Lung (tissue), 12 donors: ENCODE results near the gene LAIR1. TPM values are rescaled to one million over a fixed set of nuclear protein-coding genes. Genes with fewer than 3 reads are reported as not detected.

ENCODE experiments used
- ATAC-seq: fragments of 200-7000 bp; cut with Tn5 transposase; one replicate; pipeline ENCODE4 v1.9.1; 2020; ENCODE audit warnings: moderate number of reproducible peaks; ENCODE audit not compliant: insufficient read depth, low FRiP score
- DNase-seq, 3 donors: peaks; one replicate each; pipeline ENCODE4 v3.0.0-alpha.2; 2013 to 2017
- H3K27ac ChIP-seq, 2 donors: one replicate each; pipeline ENCODE4 v1.5.1; 2013; ENCODE audit warnings: mild to moderate bottlenecking in 2 of 2, moderate library complexity in 2 of 2, control low read depth in 1 of 2, inconsistent platforms in 1 of 2, low read depth in 1 of 2, low read length in 1 of 2
- H3K27me3 ChIP-seq, 3 donors: one replicate each; pipeline ENCODE4 v1.5.1; 2013; ENCODE audit warnings: low read length in 2 of 3; ENCODE audit not compliant: control insufficient read depth in 3 of 3, insufficient read depth in 3 of 3
- H3K36me3 ChIP-seq, 4 donors: one replicate each; pipeline ENCODE4 v1.5.1; 2013; ENCODE audit warnings: low read length in 4 of 4, mild to moderate bottlenecking in 1 of 4, moderate library complexity in 1 of 4; ENCODE audit not compliant: control insufficient read depth in 4 of 4, insufficient read depth in 4 of 4
- H3K4me1 ChIP-seq, 5 donors: one replicate each; pipeline ENCODE4 v1.5.1; 2013; ENCODE audit warnings: low read length in 5 of 5, mild to moderate bottlenecking in 2 of 5, moderate library complexity in 1 of 5; ENCODE audit not compliant: control insufficient read depth in 5 of 5, insufficient read depth in 5 of 5
- H3K4me3 ChIP-seq: one replicate; pipeline ENCODE4 v1.5.1; 2013; ENCODE audit warnings: mild to moderate bottlenecking, control low read depth, moderate library complexity
- H3K9ac ChIP-seq, 2 donors: one replicate each; pipeline ENCODE4 v1.5.1; 2013; ENCODE audit warnings: low read length in 2 of 2, control low read depth in 1 of 2; ENCODE audit not compliant: insufficient read depth in 1 of 2
- H3K9me3 ChIP-seq, 4 donors: one replicate each; pipeline ENCODE4 v1.5.1; 2013; ENCODE audit warnings: low read length in 3 of 4, mild to moderate bottlenecking in 1 of 4, moderate library complexity in 1 of 4; ENCODE audit not compliant: control insufficient read depth in 4 of 4, insufficient read depth in 3 of 4
- WGBS, 2 donors: extraction: QIAGEN DNeasy Blood & Tissue Kit; methylation state at CpG; one replicate each; pipeline ENCODE4 v1.1.7; 2013; 5-methylcytosine and 5-hydroxymethylcytosine counted together
- polyA plus RNA-seq, 2 donors: library from polyadenylated mRNA; stranded (reverse); fragments of 200-250 nt; gene quantifications; one replicate each; pipeline ENCODE4 v1.2.1, GENCODE V29; 2013
- total RNA-seq, 2 donors: library from RNA; depleted of rRNA in 1 of 2; stranded (reverse); fragments of >200 nt in 1 of 2; gene quantifications; one replicate each; pipeline ENCODE4 v1.2.1, GENCODE V29; 2014 to 2021
- TF ChIP-seq, protein P1 (sequence below): IDR thresholded peaks from 2 replicates; pipeline ENCODE4 v1.5.1; 2012; ENCODE audit warnings: mild to moderate bottlenecking; ENCODE audit errors: control extremely low read depth, extremely low read depth
- donor health status: control.
- donor health status: control.
- donor health status: Bipolar disorder and iron deficiency.
- donor health status: healthy.
- donor health status: DM: yes; HTN: yes; CAD: no.

The LAIR1 gene
- total and polyA plus RNA-seq, 4 donors: 27.4 to 253 (median 77.1) TPM

DNA sequence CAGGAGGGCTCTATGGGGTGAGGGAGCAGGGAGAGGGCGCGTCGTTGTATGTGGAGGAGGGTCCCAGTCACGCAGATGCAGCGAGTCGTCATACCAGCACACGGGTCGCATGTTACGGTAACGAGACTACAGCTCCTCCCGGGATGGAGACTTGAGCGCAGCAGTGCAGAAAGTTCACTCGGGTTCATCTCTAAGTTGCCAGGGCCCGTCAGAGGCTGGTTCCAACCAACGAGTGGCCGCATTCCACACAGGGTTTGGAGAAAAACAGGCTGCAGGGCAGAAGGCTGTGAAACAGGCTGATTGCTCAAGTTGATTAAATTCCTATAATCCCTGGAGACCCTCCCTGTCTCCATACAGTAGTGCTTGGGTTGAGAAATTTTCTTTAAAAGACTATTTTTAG is 28.6 kb upstream of the LAIR1 start:
- Histone ChIP-seq H3K36me3 (no peaks in the 10 kb centered on the region), H3K9ac (no peak overlapping the region), H3K9me3 (peaks cover 0 to 3% (median 0%) of the 10 kb centered on the region in 4 donors), H3K4me3 (no peak overlapping the region), H3K4me1 (no peaks in the 10 kb centered on the region), H3K27me3 (peaks cover 0 to 5% (median 0%) of the 10 kb centered on the region in 3 donors), H3K27ac (no peak overlapping the region)
- DNase-seq: no peak
- no peak for ATAC-seq
- TF ChIP-seq, protein P1, sequence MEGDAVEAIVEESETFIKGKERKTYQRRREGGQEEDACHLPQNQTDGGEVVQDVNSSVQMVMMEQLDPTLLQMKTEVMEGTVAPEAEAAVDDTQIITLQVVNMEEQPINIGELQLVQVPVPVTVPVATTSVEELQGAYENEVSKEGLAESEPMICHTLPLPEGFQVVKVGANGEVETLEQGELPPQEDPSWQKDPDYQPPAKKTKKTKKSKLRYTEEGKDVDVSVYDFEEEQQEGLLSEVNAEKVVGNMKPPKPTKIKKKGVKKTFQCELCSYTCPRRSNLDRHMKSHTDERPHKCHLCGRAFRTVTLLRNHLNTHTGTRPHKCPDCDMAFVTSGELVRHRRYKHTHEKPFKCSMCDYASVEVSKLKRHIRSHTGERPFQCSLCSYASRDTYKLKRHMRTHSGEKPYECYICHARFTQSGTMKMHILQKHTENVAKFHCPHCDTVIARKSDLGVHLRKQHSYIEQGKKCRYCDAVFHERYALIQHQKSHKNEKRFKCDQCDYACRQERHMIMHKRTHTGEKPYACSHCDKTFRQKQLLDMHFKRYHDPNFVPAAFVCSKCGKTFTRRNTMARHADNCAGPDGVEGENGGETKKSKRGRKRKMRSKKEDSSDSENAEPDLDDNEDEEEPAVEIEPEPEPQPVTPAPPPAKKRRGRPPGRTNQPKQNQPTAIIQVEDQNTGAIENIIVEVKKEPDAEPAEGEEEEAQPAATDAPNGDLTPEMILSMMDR: no peak
- 82 to 89% methylated on average over 16 of the region's 16 CpGs for WGBS, 2 donors

DNA sequence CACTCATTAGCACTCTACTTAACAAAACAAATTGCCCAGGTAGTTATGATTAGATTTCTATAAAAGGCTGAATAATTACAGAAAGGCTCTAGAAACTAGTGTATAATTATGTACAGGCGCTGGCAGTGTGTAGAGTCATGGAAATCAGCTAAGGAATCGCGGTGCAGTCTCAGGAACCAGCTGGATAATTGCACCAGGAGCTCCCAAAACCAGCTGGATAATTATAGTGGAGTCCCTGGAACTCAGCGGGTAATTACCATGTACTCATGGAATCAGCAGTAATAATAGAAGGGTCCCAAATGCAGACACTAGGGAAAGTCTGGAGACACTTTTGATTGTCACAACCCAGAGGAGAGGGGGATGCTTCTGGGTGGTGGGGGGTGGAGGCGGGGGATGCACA is 27.4 kb upstream of the LAIR1 start:
- TF ChIP-seq, protein P1: no peak
- WGBS, 2 donors: 85 to 89% methylated on average over 5 of the region's 5 CpGs
- no peak overlapping the region for H3K9ac ChIP-seq
- DNase-seq: no peak
- ATAC-seq: no peak
- H3K36me3 ChIP-seq: no peaks in the 10 kb centered on the region
- H3K4me1 ChIP-seq: peaks cover 0 to 4% (median 0%) of the 10 kb centered on the region in 5 donors
- H3K9me3 ChIP-seq: peaks cover 0 to 3% (median 0%) of the 10 kb centered on the region in 4 donors
- no peak overlapping the region for H3K4me3 ChIP-seq
- H3K27me3 ChIP-seq: peaks cover 5 to 11% (median 6%) of the 10 kb centered on the region in 3 donors
- no peak overlapping the region for H3K27ac ChIP-seq

DNA sequence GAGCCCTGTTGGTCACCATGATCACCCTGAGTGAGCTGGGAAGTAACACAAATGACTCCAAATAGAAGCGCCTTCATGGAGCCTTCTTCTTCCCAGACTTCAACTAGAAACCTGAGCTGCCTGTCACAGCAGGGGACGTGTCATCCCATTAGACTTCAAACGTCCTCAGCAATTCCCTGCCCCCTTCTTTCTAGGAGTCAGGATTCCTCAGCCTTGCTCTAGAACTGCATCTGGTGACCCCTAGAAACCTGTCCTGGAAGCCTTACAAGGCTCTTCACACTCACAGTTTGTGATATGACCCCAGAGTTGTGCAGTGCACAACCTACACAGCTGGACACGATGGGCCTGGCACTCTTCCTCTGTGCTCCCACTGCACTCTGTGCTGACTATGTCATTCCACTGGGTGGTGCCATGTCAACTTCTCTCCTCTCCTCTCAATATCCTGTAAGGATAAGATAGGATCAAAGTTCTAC is 26.9 kb upstream of the LAIR1 start:
- 39 to 68% methylated on average over 4 of the region's 4 CpGs for WGBS, 2 donors
- Histone ChIP-seq H3K27me3 (peaks cover 5 to 11% (median 6%) of the 10 kb centered on the region in 3 donors), H3K27ac (no peak overlapping the region), H3K4me3 (no peak overlapping the region), H3K9ac (no peak overlapping the region), H3K36me3 (no peaks in the 10 kb centered on the region), H3K4me1 (peaks cover 0 to 4% (median 0%) of the 10 kb centered on the region in 5 donors), H3K9me3 (peaks cover 0 to under 1% (median 0%) of the 10 kb centered on the region in 4 donors)
- TF ChIP-seq, protein P1: no peak
- DNase-seq (no peak), ATAC-seq (no peak)
